Measurements from ENCODE around the gene ARMH3.
A peak's percentile ranks its signal among the peaks of the same experiment; 100 is the strongest.
"Not testable (repeated sequence)": the region's sequence is repeated elsewhere in the genome, so short reads cannot be mapped to it uniquely, and the experiment has no call there.

ARMH3 gene

DNA sequence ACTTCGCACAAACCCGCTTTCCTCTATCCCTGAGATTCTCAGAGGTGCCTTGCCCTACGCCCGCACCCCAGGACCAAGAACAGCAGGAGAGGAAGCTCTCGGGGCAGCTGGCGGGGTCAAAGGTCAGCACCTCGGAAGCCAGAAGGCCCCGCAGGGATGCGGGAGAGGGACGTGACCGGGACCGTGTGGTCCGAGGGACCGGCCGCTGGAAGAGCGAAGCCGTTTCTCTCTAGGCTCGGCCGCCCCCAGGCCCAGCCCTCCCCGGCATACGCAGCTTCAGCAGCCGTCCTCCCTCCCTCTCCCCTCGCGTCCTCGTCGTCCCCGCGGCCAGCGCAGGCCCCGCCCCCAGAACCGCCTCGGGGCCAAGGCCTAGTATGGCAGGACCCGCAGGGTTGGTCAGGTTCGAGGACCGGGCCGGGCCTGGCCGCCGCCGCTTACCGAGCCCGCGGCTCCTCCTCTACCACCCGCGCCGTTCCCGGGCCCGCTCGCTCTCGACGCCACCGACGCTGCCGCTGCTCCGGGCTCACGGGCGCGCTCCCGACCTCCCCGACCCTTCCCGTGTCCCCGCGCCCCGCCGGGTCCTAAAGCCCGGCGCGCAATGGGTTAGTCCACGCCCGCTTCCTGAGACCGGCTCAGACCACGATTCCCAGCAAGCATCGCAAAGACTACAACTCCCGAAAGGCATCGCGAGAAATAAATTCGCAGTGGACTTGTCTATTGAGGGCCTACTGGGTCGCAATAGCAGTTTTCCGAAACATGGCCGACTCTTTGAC, at the start of gene ARMH3:
TSS of gene ARMH3 (minus strand) at position 527 of the 773 bp plus-strand sequence. CDS start 16,059 bp downstream, outside the sequence.
- DNase-seq (ENCODE audit: low read depth, low spot score) = peak; percentile 86

DNA sequence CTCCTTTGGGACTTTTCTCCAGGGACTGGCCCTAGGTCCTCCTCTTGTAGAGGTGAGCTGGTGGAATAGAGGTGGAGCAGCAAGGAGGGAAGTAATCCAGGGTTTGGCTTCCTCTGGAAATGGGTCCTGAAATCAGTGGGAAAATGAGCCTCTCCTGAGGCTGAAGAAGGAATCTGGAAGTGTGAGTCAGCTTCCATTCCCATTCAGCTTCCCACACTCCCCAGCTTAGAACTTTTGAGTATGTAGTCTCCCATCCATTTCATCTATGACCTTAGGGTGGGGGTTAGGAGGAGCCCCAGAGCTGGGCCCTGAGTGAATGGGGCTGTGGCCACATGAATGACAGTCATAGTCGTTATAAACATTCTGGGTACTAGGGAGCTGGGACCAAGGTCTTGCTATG, 46.4 kb upstream of the ARMH3 start:
- no peak for DNase-seq (ENCODE audit: low read depth, low spot score)

DNA sequence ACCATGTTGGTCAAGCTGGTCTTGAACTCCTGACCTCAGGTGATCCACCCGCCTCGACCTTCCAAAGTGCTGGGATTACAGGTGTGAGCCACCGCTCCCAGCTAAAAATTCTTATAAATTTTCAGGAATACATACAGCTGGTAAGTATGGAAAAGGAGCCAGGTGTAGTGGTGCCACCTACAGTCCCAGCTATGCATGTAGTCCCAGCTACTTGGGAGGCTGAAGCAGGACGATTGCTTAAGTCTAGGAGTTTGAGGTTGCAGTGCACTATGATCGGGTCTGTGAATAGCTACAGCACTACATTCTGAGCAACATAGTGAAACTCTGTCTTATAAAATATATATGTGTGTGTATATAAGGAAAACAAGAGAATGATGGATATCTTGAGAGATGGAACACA, 45.2 kb upstream of the ARMH3 start:
- DNase-seq (ENCODE audit: low read depth, low spot score) = no peak

GRCh38 chr10:102096449-102096848, 40.5 kb upstream of the ARMH3 start:
- DNase-seq (ENCODE audit: low read depth, low spot score) = no peak

DNA sequence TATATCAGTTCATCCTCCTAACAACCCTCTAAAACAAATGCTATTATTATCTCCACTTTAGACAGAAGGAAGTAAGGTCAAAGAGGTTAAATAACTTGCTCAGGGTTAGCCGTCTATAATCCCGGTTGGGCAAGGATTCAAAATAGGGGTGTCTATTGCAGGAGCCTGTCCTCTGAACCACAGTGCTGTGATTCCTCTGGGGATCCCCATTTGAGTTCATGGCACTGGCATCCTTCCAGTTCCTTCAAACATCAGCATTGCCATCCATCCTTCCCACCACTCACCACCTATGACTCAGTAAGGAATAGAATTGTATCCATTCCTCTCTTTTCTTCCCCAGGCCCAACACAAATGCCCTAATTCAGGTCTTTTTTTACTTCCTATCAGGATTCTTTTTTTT, 34.8 kb upstream of the ARMH3 start:
- no peak for DNase-seq (ENCODE audit: low read depth, low spot score)

DNA sequence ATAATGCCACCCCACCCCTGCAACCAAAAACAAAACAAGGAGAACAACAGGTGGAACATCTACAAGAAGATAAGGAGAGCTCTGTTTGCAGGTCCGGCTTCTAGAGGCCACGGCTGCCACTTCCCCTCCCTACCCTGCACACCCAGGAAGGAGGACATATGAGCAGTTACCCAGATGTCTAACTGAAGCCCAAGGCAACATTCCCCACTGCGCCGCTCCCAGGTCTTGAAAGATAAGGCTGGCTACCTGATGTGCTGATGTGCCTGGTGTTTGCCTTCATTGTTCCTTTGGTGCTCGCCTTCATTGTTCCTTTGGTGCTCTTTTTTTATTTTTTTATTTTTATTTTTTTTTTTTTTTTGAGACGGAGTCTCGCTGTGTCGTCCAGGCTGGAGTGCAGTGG, 30.2 kb upstream of the ARMH3 start:
- DNase-seq (ENCODE audit: low read depth, low spot score) = no peak

DNA sequence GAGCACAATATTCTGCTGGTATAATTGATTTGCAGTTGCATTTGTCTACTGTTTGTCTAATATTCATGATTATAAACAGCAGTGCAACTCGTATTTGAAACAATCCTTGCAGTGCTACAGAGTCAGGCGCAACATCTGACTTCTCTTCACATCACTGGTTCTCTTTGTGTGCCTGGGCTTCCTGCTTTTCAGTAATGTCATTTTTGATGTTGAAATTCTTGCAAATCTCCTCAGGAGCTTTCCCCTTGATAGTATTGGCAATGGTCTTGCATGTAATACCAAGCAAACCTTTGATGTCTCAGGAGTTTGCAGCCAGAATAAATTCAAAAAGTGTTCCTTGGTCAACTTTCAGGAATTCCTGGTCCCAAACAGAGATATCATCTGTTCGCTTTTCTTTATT, 29.4 kb upstream of the ARMH3 start:
- no peak for DNase-seq (ENCODE audit: low read depth, low spot score)

- no peak for DNase-seq (ENCODE audit: low read depth, low spot score)
Measured at GRCh38 chr10:102083541-102083940, 27.6 kb upstream of the ARMH3 start.

DNA sequence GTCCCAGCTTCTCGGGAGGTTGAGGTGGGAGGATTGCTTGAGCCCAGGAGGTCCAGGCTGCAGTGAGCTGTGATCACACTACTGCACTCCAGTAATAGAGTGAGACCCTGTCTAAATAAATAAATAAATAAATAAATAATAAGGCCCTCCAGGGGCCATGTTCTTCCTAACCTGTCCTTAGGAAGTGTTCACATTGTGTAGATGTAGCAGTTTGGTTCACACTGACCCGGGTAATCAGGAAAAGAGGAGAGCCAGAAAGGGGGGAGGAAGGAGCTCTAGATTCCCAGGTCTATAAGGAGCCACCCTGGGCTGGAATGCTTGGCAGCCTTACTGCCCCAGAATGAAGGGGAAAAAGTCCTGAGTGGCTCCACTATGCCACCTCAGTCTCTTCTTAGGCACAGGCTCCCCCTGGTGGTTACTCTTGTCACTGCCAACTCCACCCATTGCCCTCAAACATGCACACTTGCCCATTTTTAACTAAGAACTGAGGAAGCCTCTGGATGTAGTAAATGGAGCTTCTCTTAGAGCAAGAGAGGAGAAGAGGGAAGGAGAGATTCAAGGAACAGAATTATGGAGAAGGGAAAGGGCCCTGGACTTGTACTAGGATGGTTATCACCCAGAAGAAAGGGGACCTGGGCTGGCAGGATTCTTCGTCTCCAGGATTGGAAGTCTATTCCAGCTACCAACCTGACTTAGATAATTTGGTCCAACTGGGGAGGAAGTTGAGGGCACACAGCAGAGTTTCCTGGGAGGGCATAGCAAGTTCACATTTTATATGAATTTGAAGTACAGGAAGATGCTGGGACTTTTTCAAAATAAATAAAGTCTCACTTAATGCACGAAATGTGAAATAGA, 16.9 kb upstream of the ARMH3 start:
- no peak for DNase-seq (ENCODE audit: low read depth, low spot score)

- no peak for DNase-seq (ENCODE audit: low read depth, low spot score)
Measured at GRCh38 chr10:102069071-102069470, 13.1 kb upstream of the ARMH3 start.

DNA sequence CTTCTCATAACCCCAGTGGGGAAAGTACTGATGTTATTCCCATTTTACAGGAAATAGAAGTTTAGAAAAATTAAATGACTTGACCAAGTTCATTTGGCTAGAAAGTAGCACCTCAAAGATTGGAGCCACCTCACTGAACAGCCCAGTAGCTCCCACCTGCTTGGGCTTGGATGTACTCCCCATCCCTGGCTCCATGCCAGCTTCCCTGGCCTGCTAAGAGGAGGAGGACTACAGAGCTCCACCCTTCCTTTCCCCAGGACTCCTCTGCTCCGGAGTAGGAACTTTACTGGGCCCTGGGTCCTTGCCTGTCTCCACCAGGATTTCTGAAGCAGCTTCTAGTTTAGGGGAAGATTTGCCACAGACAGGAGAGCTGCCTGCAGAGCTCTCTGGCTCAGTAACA, 12.2 kb upstream of the ARMH3 start:
- DNase-seq (ENCODE audit: low read depth, low spot score) = no peak

DNA sequence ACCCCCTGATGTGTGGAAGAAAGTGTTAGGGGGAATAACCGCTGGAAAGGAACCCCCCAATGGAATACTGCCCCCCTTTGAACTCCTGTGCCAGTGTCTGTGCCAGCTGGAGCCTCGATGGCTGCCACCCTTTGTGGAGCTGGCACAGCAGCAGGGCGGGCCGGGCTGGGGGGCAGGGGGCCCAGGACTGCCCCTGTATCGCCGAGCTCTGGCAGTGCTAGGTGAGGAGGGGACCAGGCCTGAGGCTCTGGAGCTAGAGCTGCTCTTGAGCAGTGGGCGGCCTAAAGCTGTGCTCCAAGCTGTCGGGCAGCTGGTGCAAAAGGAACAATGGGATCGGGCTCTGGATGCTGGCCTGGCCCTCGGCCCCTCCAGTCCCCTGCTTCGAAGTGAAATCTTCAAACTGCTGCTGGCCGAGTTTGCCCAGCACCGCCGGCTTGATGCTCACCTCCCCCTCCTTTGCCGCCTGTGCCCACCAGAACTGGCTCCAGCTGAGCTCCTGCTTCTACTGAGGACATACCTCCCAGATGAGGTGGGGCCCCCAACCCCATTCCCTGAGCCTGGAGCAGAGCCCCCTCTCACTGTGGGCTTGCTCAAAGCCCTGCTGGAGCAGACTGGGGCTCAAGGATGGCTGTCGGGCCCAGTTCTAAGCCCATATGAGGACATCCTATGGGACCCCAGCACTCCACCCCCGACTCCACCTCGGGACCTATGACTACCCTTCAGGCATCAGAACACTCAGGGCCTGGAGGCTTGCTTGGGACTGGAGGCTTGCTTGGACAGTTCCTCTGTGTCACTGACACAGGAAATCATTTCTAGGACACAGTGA, 11.3 kb upstream of the ARMH3 start:
- no peak for DNase-seq (ENCODE audit: low read depth, low spot score)

GRCh38 chr10:102066399-102067088, 10.6 kb upstream of the ARMH3 start:
- DNase-seq (ENCODE audit: low read depth, low spot score) = no peak

DNA sequence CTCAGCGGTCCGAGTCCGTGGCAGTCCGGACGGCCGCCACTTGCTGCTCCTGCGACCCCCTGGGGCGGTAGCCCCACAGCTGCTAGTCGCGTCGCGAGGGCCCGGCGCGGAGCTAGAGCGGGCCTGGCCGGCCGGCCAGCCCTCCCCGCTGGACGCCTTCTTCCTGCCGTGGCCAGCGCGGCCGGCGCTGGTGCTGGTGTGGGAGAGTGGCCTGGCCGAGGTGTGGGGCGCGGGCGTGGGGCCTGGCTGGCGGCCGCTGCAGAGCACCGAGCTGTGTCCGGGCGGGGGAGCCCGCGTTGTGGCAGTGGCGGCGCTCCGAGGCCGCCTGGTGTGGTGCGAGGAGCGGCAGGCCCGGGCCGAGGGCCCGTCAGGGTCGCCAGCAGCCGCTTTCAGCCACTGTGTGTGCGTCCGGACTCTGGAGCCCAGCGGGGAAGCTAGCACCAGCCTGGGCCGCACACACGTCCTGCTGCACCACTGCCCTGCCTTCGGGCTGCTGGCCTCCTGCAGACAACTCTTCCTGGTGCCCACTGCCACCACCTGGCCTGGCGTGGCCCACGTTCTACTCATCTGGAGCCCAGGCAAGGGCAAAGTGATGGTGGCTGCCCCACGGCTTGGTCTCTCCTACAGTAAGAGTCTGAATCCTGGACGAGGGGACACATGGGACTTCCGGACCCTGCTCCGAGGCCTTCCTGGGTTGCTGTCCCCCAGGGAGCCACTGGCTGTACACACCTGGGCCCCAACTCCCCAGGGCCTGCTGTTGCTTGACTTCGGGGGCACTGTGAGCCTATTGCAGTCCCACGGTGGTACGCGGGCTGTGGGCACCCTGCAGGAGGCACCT, 9.8 kb upstream of the ARMH3 start:
- DNase-seq (ENCODE audit: low read depth, low spot score) = no peak

- DNase-seq (ENCODE audit: low read depth, low spot score) = no peak
Measured at GRCh38 chr10:102064868-102065560, 9.0 kb upstream of the ARMH3 start, which contains the start of gene HPS6. TSS of gene HPS6 (plus strand) at chr10:102065349. CDS start at chr10:102065475, 126 bp downstream.

GRCh38 chr10:102064503-102064867, 8.5 kb upstream of the ARMH3 start:
- DNase-seq (ENCODE audit: low read depth, low spot score) = no peak

DNA sequence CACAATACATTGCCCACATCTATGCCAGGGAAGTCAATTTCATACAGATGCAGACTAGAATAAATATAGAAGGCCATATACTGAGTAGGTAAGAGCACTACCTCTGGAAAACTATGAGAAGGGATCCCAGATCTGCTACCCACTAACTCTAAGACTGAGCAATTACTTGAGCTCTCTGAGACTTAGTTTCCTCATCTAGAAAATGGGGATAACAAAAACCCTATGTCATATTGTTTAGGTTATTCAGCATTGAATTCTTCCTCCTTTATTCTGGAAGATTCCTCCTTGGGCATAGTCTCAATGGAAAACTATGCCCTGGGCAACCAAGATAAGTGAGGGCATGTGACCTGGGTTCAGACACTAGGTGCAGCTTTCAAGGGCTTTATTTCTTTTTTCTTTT, 4.0 kb upstream of the ARMH3 start:
- DNase-seq (ENCODE audit: low read depth, low spot score) = no peak

DNA sequence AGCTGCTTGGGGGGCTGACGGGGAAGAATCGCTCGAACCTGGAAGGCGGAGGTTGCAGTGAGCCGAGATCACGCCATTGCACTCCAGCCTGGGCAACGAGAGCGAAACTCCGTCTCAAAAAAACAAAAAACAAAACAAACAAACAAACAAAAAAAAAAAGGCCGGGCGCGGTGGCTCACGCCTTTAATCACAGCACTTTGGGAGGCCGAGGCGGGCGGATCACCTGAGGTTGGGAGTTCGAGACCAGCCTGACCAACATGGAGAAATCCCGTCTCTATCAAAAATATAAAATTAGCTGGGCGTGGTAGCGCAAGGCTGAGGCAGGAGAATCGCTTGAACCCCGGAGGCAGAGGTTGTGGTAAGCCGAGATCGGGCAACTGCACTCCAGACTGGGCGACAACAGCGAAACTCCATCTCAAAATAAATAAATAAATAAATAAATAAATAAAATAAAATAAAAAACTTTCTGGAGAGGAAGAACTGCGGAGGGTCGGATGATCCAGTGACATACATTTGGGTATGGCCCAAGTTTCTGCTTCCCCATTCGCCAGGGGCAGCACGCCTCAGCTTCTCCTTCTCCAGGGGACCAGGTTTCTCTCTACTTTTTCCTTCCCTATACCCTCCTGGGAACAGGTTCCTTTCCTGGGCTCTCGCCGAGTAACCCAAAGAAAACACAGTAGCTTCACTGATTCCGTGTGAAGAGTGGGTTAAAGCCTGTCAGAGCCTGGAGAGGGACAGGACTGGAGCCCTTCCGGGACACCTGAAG, 909 bp downstream of the ARMH3 start:
- not testable (repeated sequence) for DNase-seq (ENCODE audit: low read depth, low spot score)

DNA sequence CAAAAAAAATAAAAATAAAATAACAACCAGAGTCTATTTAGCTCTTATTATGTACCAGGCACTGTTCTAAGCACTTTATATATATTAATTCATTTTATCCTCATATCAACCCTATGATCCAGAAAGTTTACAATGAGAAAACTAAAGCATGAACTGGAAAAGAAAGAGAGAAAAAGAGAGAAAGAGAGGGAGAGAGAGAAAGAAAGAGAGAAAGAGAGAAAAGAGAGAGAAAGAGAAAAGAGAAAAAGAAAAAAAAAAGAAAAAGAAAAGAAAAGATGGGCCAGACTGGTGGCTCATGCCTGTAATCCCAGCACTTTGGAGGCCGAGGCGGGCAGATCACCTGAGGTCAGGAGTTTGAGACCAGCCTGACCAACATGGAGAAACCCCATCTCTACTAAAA, 9.9 kb downstream of the ARMH3 start:
- DNase-seq (ENCODE audit: low read depth, low spot score) = no peak

Measured in brain pericyte (primary cell).